ENCODE results near the gene ZNF292. TPM values are rescaled to one million over a fixed set of nuclear protein-coding genes. Genes with fewer than 3 reads are reported as not detected.
A peak's percentile ranks its signal among the peaks of the same experiment; 100 is the strongest.
"Not testable (repeated sequence)": the region's sequence is repeated elsewhere in the genome, so short reads cannot be mapped to it uniquely, and the experiment has no call there.

Gene ZNF292
- total RNA-seq, 4 donors from 2014 or later = 18.5 to 61.8 (median 42.4) TPM

DNA sequence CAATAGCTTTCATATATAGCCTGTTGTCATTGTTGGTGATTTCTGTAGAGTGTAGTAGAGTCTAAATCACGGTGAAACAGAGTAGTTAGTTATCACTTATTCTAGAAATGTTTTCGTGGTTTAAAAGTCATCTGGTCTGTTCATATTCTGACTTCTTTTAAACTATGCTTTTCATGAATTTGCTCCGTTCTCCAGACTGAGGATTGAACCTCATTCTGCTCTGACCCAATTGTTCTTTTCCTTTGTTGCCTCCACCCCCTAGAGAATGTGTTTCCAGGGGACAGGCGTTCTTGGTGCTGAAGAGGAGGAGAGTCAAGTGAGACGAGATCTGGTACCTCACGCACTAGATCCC is 748 bp upstream of the ZNF292 start:
- in situ Hi-C loops (cut with MboI; ENCODE audit: low pct_ligation_motif_present in 1 of 4, low pct_unique_long_range_greater_than_20kb in 1 of 4, low sequenced_read_pairs in 3 of 4) (no loop called here), intact Hi-C loops (cut with DNase I; ENCODE audit: low total_unique reads) (loop anchor here (5.0 kb wide), 1 partner anchor 318 kb away; the partner anchor contains the start of gene SLC35A1)
- H3K4me1 ChIP-seq = peaks cover 15 to 63% (median 42%) of the 10 kb centered on the region in 4 donors

DNA sequence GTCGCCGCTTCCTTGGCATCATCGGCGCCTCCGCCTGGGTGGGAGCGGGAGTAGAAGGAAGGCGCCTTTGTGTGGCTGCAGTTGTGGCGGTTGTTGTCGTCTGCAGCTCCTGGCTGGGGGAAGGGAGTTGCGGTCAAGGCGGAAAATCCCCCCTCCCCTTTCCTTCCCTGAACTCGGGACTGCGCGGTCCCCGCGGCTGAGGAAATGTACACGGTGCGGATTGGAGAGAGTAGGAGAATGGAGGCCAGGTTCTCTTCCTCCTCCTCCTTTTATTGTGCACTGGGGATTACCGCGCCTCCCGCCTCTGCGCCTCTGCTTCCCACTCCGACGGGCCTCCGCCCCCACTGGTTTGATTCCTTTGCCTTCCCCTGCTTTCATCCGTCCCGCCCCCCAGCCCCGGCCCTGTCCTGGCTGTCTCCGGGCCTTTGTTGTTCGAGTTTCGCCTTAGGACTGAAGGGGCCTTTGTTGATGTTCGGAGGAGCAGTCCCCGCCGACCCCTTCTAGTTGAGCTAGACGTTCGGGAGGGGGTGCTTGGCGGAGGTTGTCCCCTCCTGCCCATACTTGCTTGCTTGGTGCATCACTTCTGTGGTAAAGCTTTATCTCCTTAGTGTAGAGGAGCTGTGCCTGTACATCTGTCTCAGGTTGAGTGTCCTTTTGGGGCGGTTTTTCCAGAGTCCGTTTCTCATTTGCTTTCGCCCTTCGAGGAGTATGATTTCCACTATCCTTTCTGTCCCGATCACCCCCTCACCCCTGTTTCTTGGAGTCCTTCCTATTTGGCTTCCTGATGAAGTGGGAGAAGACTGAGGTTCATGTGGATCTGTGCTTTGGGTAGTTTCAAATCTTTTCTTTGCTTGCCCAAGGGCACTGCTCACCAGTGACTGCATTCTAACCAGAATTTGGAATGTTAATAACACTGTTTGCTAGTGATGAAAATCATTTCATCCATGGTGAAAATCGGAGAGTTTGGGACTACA is 764 bp downstream of the ZNF292 start:
- Histone ChIP-seq H3K27ac (peak overlapping the region; percentile 95 to 98 (median 96)), H3K27me3 (no peaks in the 10 kb centered on the region), H3K4me3 (peak overlapping the region; percentile 91 to 95 (median 92)), H3K4me1 (peaks cover 15 to 66% (median 44%) of the 10 kb centered on the region in 4 donors), H3K36me3 (no peaks in the 10 kb centered on the region), H3K9me3 (no peaks in the 10 kb centered on the region)
- DNase-seq = peak; percentile 58
- in situ Hi-C loops (cut with MboI; ENCODE audit: low pct_ligation_motif_present in 1 of 4, low pct_unique_long_range_greater_than_20kb in 1 of 4, low sequenced_read_pairs in 3 of 4) = no loop called here
- 1 to 3% methylated on average over 32 to 43 of the region's 43 CpGs for WGBS, 2 donors (ENCODE audit: low coverage in 1 of 2)
- intact Hi-C loops (cut with DNase I; ENCODE audit: low total_unique reads) = loop anchor here (5.0 kb wide), 1 partner anchor 1226 kb away; no protein-coding TSS in a partner anchor
- TF ChIP-seq POLR2A (IDR thresholded peaks at IDR 0.05) = no peak
- TF ChIP-seq EP300 (IDR thresholded peaks at IDR 0.05; ENCODE audit: low read depth) = no peak
- TF ChIP-seq, protein P1, sequence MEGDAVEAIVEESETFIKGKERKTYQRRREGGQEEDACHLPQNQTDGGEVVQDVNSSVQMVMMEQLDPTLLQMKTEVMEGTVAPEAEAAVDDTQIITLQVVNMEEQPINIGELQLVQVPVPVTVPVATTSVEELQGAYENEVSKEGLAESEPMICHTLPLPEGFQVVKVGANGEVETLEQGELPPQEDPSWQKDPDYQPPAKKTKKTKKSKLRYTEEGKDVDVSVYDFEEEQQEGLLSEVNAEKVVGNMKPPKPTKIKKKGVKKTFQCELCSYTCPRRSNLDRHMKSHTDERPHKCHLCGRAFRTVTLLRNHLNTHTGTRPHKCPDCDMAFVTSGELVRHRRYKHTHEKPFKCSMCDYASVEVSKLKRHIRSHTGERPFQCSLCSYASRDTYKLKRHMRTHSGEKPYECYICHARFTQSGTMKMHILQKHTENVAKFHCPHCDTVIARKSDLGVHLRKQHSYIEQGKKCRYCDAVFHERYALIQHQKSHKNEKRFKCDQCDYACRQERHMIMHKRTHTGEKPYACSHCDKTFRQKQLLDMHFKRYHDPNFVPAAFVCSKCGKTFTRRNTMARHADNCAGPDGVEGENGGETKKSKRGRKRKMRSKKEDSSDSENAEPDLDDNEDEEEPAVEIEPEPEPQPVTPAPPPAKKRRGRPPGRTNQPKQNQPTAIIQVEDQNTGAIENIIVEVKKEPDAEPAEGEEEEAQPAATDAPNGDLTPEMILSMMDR (IDR thresholded peaks at IDR 0.05) = no peak
- TF ChIP-seq POLR2AphosphoS5 (IDR thresholded peaks at IDR 0.05) = no peak

More for the DNA sequence above, 748 bp upstream of the ZNF292 start:
- Histone ChIP-seq H3K4me3 (peak overlapping the region; percentile 91 to 95 (median 92)), H3K27me3 (no peaks in the 10 kb centered on the region), H3K36me3 (no peaks in the 10 kb centered on the region), H3K9me3 (no peaks in the 10 kb centered on the region), H3K27ac (peak overlapping the region; percentile 95 to 98 (median 96))
- 0% methylated on average over 4 to 6 of the region's 6 CpGs for WGBS, 2 donors (ENCODE audit: low coverage in 1 of 2)
- no peak for DNase-seq
- TF ChIP-seq EP300 (IDR thresholded peaks at IDR 0.05; ENCODE audit: low read depth) (no peak), POLR2A (IDR thresholded peaks at IDR 0.05) (no peak), POLR2AphosphoS5 (IDR thresholded peaks at IDR 0.05) (no peak)
- TF ChIP-seq, protein P1 (IDR thresholded peaks at IDR 0.05) = no peak

DNA sequence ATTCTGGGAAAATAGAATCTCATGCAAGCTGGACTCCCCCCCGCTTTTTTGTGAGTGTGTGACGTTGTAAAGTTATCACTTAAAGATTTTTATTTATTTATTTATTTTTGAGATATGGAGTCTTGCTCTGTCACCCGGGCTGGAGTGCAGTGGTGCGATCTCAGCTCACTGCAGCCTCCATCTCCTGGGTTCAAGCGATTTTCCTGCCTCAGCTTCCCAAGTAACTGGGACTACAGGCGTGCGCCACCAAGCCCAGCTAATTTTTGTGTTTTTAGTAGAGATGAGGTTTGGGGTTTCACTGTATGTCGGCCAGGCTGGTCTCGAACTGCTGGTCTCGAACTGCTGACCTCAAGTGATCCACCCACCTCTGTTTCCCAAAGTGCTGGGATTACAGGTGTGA is 2.2 kb downstream of the ZNF292 start:
- 75 to 83% methylated on average over 2 to 10 of the region's 10 CpGs for WGBS, 2 donors (ENCODE audit: low coverage in 1 of 2)
- peaks cover 15 to 69% (median 33%) of the 10 kb centered on the region in 4 donors for H3K4me1 ChIP-seq
- H3K27ac ChIP-seq; in situ Hi-C loops (cut with MboI; ENCODE audit: low pct_ligation_motif_present in 1 of 4, low pct_unique_long_range_greater_than_20kb in 1 of 4, low sequenced_read_pairs in 3 of 4); H3K4me3 ChIP-seq; H3K27me3 ChIP-seq; H3K36me3 ChIP-seq; H3K9me3 ChIP-seq; DNase-seq: not testable (repeated sequence)
- intact Hi-C loops (cut with DNase I; ENCODE audit: low total_unique reads) = loop anchor here (5.0 kb wide), 1 partner anchor 1225 kb away; no protein-coding TSS in a partner anchor

DNA sequence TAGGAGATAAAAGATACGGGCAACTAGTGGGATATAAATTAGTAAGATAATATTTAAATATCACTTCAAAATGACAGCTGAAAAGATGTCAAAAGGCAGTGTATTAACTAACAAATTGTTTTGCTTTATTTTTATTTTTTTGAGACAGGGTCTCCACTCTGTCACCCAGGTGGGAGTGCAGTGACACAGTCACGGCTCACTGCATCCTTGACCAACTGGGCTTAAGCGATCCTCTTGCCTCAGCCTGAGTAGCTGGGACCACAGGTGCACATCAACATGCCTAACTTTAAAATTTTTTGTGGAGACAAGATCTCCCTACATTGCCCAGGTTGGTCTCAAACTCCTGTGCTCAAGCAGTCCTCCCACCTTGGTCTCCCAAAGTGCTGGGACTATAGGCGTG is 5.9 kb downstream of the ZNF292 start:
- Histone ChIP-seq H3K27me3 (no peaks in the 10 kb centered on the region), H3K27ac (no peak overlapping the region), H3K9me3 (no peaks in the 10 kb centered on the region), H3K4me3 (no peak overlapping the region), H3K36me3 (no peaks in the 10 kb centered on the region), H3K4me1 (peaks cover 5 to 66% (median 22%) of the 10 kb centered on the region in 4 donors)
- intact Hi-C loops (cut with DNase I; ENCODE audit: low total_unique reads) (no loop called here), in situ Hi-C loops (cut with MboI; ENCODE audit: low pct_ligation_motif_present in 1 of 4, low pct_unique_long_range_greater_than_20kb in 1 of 4, low sequenced_read_pairs in 3 of 4) (no loop called here)
- TF ChIP-seq, protein P1 (IDR thresholded peaks at IDR 0.05) = no peak
- TF ChIP-seq POLR2AphosphoS5 (IDR thresholded peaks at IDR 0.05) (no peak), POLR2A (IDR thresholded peaks at IDR 0.05) (no peak), EP300 (IDR thresholded peaks at IDR 0.05; ENCODE audit: low read depth) (no peak)
- no peak for DNase-seq
- WGBS, 2 donors (ENCODE audit: low coverage in 1 of 2) = 92 to 97% methylated on average over 3 to 4 of the region's 4 CpGs
